H1 (cell line): ENCODE measurements around the gene USP10. TPM values are rescaled to one million over a fixed set of nuclear protein-coding genes. Genes with fewer than 3 reads are reported as not detected.

Source experiments
- CTCF ChIA-PET: fragments of 300-600 bp; sonication (Branson Sonifier 250); formaldehyde crosslinking; loops from one replicate; lab custom pipeline; 2021; ENCODE audit not compliant: partially characterized antibody; lab: Charles Lee
- POLR2A ChIA-PET: fragments of 300-600 bp; sonication (Branson Sonifier 250); formaldehyde crosslinking; loops from one replicate; lab custom pipeline; 2021; ENCODE audit warnings: inconsistent platforms; ENCODE audit not compliant: partially characterized antibody; lab: Charles Lee
- DNase-seq, 2 experiments: peaks; one replicate each; pipeline versions ENCODE4 v3.0.0 to v3.0.0-alpha.2; 2010 to 2022; ENCODE audit warnings: low spot score in 2 of 2, low read depth in 1 of 2, mixed read lengths in 1 of 2
- FAIRE-seq: peaks from 2 replicates; lab custom pipeline; 2011; peaks lifted over from hg19 to GRCh38; lab: Jason Lieb, UNC
- H2AFZ ChIP-seq: 2 replicates; pipeline ENCODE4 v1.8.1; 2012; ENCODE audit warnings: low read length, inconsistent platforms
- H2AK5ac ChIP-seq: 2 replicates; pipeline ENCODE4 v1.6.1; 2013; ENCODE audit warnings: low read depth, low read length
- H2BK120ac ChIP-seq: replicated peaks from 2 replicates; pipeline ENCODE3; 2013; ENCODE audit warnings: low read depth, low read length, inconsistent platforms
- H2BK12ac ChIP-seq: 2 replicates; pipeline ENCODE4 v1.6.1; 2013; ENCODE audit warnings: low read depth, low read length
- H2BK15ac ChIP-seq: 2 replicates; pipeline ENCODE4 v1.6.1; 2013; ENCODE audit warnings: low read length
- H2BK20ac ChIP-seq: 2 replicates; pipeline ENCODE4 v1.6.1; 2013; ENCODE audit warnings: low read length
- H2BK5ac ChIP-seq: 2 replicates; pipeline ENCODE4 v1.6.1; 2013; ENCODE audit warnings: low read depth, low read length
- H3K14ac ChIP-seq: 2 replicates; pipeline ENCODE4 v1.6.1; 2013; ENCODE audit warnings: inconsistent platforms; ENCODE audit not compliant: insufficient read length
- H3K18ac ChIP-seq: 2 replicates; pipeline ENCODE4 v1.6.1; 2013; ENCODE audit warnings: low read length; ENCODE audit errors: extremely low read depth
- H3K23ac ChIP-seq: 2 replicates; pipeline ENCODE4 v1.6.1; 2013; ENCODE audit warnings: inconsistent platforms; ENCODE audit not compliant: insufficient read length
- H3K23me2 ChIP-seq: 2 replicates; pipeline ENCODE4 v1.6.1; 2013; ENCODE audit warnings: low read depth, low read length
- H3K27ac ChIP-seq: 2 replicates; pipeline ENCODE4 v1.6.1; 2011; ENCODE audit warnings: low read depth, low read length, inconsistent platforms
- H3K27me3 ChIP-seq, 4 experiments: replicated peaks in 1 of 4; 1 replicate in 1 of 4; 2 replicates in 3 of 4; pipeline versions ENCODE4 v1.6.1 to v1.8.1; 2011 to 2013; ENCODE audit warnings: low read length in 3 of 4, mild to moderate bottlenecking in 3 of 4, inconsistent platforms in 2 of 4, mixed read lengths in 2 of 4, moderate library complexity in 1 of 4; ENCODE audit not compliant: control insufficient read depth in 3 of 4, insufficient read depth in 3 of 4; ENCODE audit errors: extremely low read depth in 1 of 4
- H3K36me3 ChIP-seq, 4 experiments: 2 replicates each; pipeline versions ENCODE4 v1.6.1 to v1.8.1; 2011 to 2013; ENCODE audit warnings: mild to moderate bottlenecking in 4 of 4, low read length in 3 of 4, moderate library complexity in 2 of 4, control low read depth in 1 of 4, inconsistent platforms in 1 of 4; ENCODE audit not compliant: insufficient read depth in 4 of 4, control insufficient read depth in 2 of 4
- H3K4ac ChIP-seq: replicated peaks from 2 replicates; pipeline ENCODE3; 2013; ENCODE audit warnings: low read length, low read depth, mixed read lengths, inconsistent platforms; ENCODE audit not compliant: insufficient read length
- H3K4me1 ChIP-seq, 4 experiments: replicated peaks in 1 of 4; 1 replicate in 1 of 4; 2 replicates in 3 of 4; pipeline versions ENCODE4 v1.6.1 to v1.8.1; 2011 to 2013; ENCODE audit warnings: low read length in 3 of 4, inconsistent platforms in 2 of 4, mixed read lengths in 1 of 4; ENCODE audit not compliant: insufficient read depth in 4 of 4, control insufficient read depth in 3 of 4
- H3K4me2 ChIP-seq, 2 experiments: 2 replicates each; pipeline versions ENCODE4 v1.6.1 to v1.8.1; 2011 to 2013; ENCODE audit warnings: low read depth in 2 of 2, low read length in 2 of 2, control low read depth in 1 of 2, inconsistent platforms in 1 of 2, mild to moderate bottlenecking in 1 of 2; ENCODE audit not compliant: insufficient read depth in 1 of 2
- H3K4me3 ChIP-seq, 4 experiments: fragments of 200-600, 300-600 bp in 1 of 4; sonication (generic), shearing (Covaris generic), sonication (Bioruptor Twin) in 1 of 4; 2 replicates each; pipeline versions ENCODE4 v1.5.1 to v1.8.1; 2011 to 2016; ENCODE audit warnings: low read length in 4 of 4, low read depth in 3 of 4, control low read depth in 2 of 4, inconsistent platforms in 2 of 4, mild to moderate bottlenecking in 2 of 4, mixed read lengths in 1 of 4, moderate library complexity in 1 of 4; ENCODE audit not compliant: insufficient read depth in 2 of 4; ENCODE audit errors: extremely low read depth in 1 of 4
- H3K56ac ChIP-seq: replicated peaks from 2 replicates; pipeline ENCODE3; 2013; ENCODE audit warnings: low read depth, mild to moderate bottlenecking, mixed read lengths, low read length, inconsistent platforms; ENCODE audit not compliant: insufficient read length
- H3K79me1 ChIP-seq: 2 replicates; pipeline ENCODE4 v1.6.1; 2013; ENCODE audit warnings: low read depth, low read length, control low read depth
- H3K79me2 ChIP-seq, 2 experiments: 2 replicates each; pipeline versions ENCODE4 v1.6.1 to v1.8.1; 2012 to 2013; ENCODE audit warnings: low read length in 2 of 2, mild to moderate bottlenecking in 2 of 2, inconsistent platforms in 1 of 2; ENCODE audit not compliant: insufficient read depth in 2 of 2, control insufficient read depth in 1 of 2
- H3K9ac ChIP-seq, 4 experiments: replicated peaks in 1 of 4; 1 replicate in 1 of 4; 2 replicates in 3 of 4; pipeline versions ENCODE4 v1.6.1 to v1.8.1; 2011 to 2013; ENCODE audit warnings: low read depth in 3 of 4, low read length in 3 of 4, control low read depth in 2 of 4, mild to moderate bottlenecking in 2 of 4, moderate library complexity in 2 of 4, inconsistent platforms in 1 of 4; ENCODE audit errors: extremely low read depth in 1 of 4
- H3K9me3 ChIP-seq, 2 experiments: 2 replicates each; pipeline versions ENCODE4 v1.6.1 to v1.8.1; 2012 to 2013; ENCODE audit warnings: mild to moderate bottlenecking in 2 of 2, moderate library complexity in 2 of 2, control low read depth in 1 of 2, inconsistent platforms in 1 of 2, low read depth in 1 of 2, low read length in 1 of 2, mixed read lengths in 1 of 2; ENCODE audit not compliant: insufficient read depth in 2 of 2
- H4K20me1 ChIP-seq, 2 experiments: replicated peaks in 1 of 2; 2 replicates each; pipeline versions ENCODE3 to v1.8.1; 2011 to 2013; ENCODE audit warnings: inconsistent platforms in 2 of 2, low read length in 2 of 2, mild to moderate bottlenecking in 1 of 2; ENCODE audit not compliant: insufficient read depth in 2 of 2, control insufficient read depth in 1 of 2
- H4K5ac ChIP-seq: 2 replicates; pipeline ENCODE4 v1.6.1; 2013; ENCODE audit warnings: low read length, low read depth, mixed read lengths, inconsistent platforms; ENCODE audit not compliant: insufficient read length
- H4K8ac ChIP-seq: 2 replicates; pipeline ENCODE4 v1.8.0; 2013; ENCODE audit warnings: mild to moderate bottlenecking, moderate library complexity, low read length, inconsistent platforms; ENCODE audit not compliant: insufficient read depth; ENCODE audit errors: extremely low read depth
- H4K91ac ChIP-seq: replicated peaks from 2 replicates; pipeline ENCODE3; 2013; ENCODE audit warnings: low read length, mixed read lengths, inconsistent platforms; ENCODE audit not compliant: insufficient read length
- BCL11A ChIP-seq, 2 experiments: IDR thresholded peaks; one replicate each; pipeline ENCODE4 v1.6.1; 2011; ENCODE audit warnings: low read depth in 2 of 2, low read length in 2 of 2, mild to moderate bottlenecking in 2 of 2
- BRCA1 ChIP-seq: IDR thresholded peaks from 2 replicates; pipeline ENCODE4 v1.6.1; 2012; ENCODE audit warnings: low read depth, low read length, improper control_type of control experiment
- EGR1 ChIP-seq: IDR thresholded peaks from 2 replicates; pipeline ENCODE4 v1.6.1; 2011; ENCODE audit warnings: low read depth, low read length, borderline replicate concordance
- HDAC6 ChIP-seq: IDR thresholded peaks from one replicate; pipeline ENCODE4 v1.7.1; 2012; ENCODE audit warnings: low read depth, mild to moderate bottlenecking, inconsistent platforms, low read length, moderate library complexity
- NANOG ChIP-seq: IDR thresholded peaks from 2 replicates; pipeline ENCODE4 v1.6.1; 2011; ENCODE audit warnings: low read length, low read depth, mild to moderate bottlenecking, inconsistent platforms; ENCODE audit not compliant: insufficient read depth, poor library complexity, severe bottlenecking
- POLR2AphosphoS5 ChIP-seq: IDR thresholded peaks from 2 replicates; pipeline ENCODE4 v1.6.1; 2011; ENCODE audit warnings: low read depth, low read length
- RFX5 ChIP-seq: IDR thresholded peaks from 2 replicates; pipeline ENCODE4 v1.6.1; 2011; ENCODE audit warnings: low read depth, low read length, improper control_type of control experiment, borderline replicate concordance
- SP1 ChIP-seq: IDR thresholded peaks from 2 replicates; pipeline ENCODE4 v1.6.1; 2011; ENCODE audit warnings: low read depth, low read length
- SP2 ChIP-seq: IDR thresholded peaks from 2 replicates; pipeline ENCODE4 v1.6.1; 2012; ENCODE audit warnings: mild to moderate bottlenecking, low read length, inconsistent platforms
- SP4 ChIP-seq: IDR thresholded peaks from 2 replicates; pipeline ENCODE4 v1.6.1; 2012; ENCODE audit warnings: low read length, inconsistent platforms
- SRF ChIP-seq: IDR thresholded peaks from 2 replicates; pipeline ENCODE4 v1.6.1; 2011; ENCODE audit warnings: mild to moderate bottlenecking, low read depth, low read length, moderate library complexity
- TEAD4 ChIP-seq: IDR thresholded peaks from 2 replicates; pipeline ENCODE4 v1.6.1; 2012; ENCODE audit warnings: low read depth, low read length, inconsistent platforms, mixed read lengths
- ZNF274 ChIP-seq: IDR thresholded peaks from 2 replicates; pipeline ENCODE4 v1.7.0; 2012; ENCODE audit warnings: low read length, borderline replicate concordance; ENCODE audit errors: extremely low read depth
- WGBS, 2 experiments: shearing (Covaris generic) in 1 of 2; methylation state at CpG; one replicate each; pipeline versions ENCODE4 v1.1.6 to v1.1.7; 2013 to 2015; ENCODE audit warnings: low lambda C conversion rate in 2 of 2, mixed read lengths in 2 of 2, inconsistent platforms in 1 of 2, low coverage in 1 of 2, missing lambda C conversion rate in 1 of 2; ENCODE audit not compliant: insufficient replicate concordance in 2 of 2, insufficient coverage in 1 of 2, insufficient read length in 1 of 2; ENCODE audit errors: extremely low coverage in 1 of 2, missing lambda C conversion rate in 1 of 2; 5-methylcytosine and 5-hydroxymethylcytosine counted together
- polyA plus RNA-seq, 7 experiments: library from polyadenylated mRNA; depleted of rRNA in 3 of 7; stranded (reverse) in 5 of 7; unstranded in 2 of 7; fragments of >200 nt in 5 of 7; fragments of 200-250 nt in 2 of 7; gene quantifications; 1 replicate in 5 of 7; 2 replicates in 1 of 7; 4 replicates in 1 of 7; pipeline versions ENCODE4 v1.2.1 to v1.2.3, GENCODE V29; 2011 to 2013; ENCODE audit warnings: missing spikeins in 2 of 7, mixed read lengths in 2 of 7
- total RNA-seq: library from RNA; stranded (reverse); fragmentation: NEBNext Ultra II Directional; extraction: Animal tissue kit (Norgen Biotek cat#: 25700); gene quantifications from 2 replicates; pipeline ENCODE4 v1.2.1, GENCODE V29; 2021
- TF ChIP-seq, protein P1 (sequence below): IDR thresholded peaks from 2 replicates; pipeline ENCODE4 v1.6.1; 2012; ENCODE audit warnings: inconsistent platforms

USP10 gene
- total and polyA plus RNA-seq, 2 of the 8 experiments (the other 6 are each of a cell fraction or from before 2014, with no cell fraction given), result 171 to 195 TPM

DNA sequence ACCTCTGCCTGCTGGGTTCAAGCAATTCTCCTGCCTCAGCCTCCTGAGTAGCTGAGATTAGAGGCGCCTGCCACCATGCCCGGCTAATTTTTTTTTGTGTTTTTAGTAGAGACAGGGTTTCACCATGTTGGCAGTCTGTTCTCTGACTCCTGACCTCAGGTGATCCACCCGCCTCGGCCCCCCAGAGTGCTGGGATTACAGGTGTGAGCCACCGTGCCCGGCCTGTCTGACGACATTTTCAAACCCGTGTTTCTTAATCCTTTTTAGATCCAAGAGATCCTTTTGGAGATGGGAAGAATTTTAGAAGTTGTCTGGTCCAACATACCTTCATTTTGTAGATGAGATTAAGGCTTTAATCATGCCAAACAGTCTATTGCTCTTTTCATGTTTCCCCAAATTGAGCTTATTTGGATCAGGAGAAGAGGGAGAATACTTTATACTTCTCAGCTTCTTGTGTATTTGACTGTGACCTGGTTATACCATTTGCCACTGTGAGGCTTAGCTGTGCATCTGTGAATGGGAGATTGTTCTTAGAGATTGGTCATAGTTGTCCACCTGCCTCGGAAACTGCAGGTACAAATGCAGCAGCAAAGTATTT is 25.8 kb downstream of the USP10 start:
- peaks cover 5 to 20% (median 15%) of the 10 kb centered on the region in 4 experiments; a peak in 5 of 7 replicates for H3K4me1 ChIP-seq
- WGBS, 2 experiments, result 24% methylated on average over 9 of the region's 9 CpGs; no CpG with 5 or more reads in 1 of the 2 experiments
- H2BK20ac ChIP-seq, result no peak overlapping the region
- H3K9me3 ChIP-seq, result no peaks in the 10 kb centered on the region
- CTCF ChIA-PET, result interaction anchor here (0.6 to 9.0 kb wide), 49 partner anchors 12 to 492 kb away, joined by 3 to 120 read pairs (median 5); partner anchors contain the start of gene KLHL36
- no peak overlapping the region for H2BK12ac ChIP-seq
- no peak overlapping the region for H4K5ac ChIP-seq
- H2AFZ ChIP-seq, result no peak overlapping the region
- H3K27me3 ChIP-seq, result no peaks in the 10 kb centered on the region
- no peak overlapping the region for H2AK5ac ChIP-seq
- no peak for FAIRE-seq
- no peak overlapping the region for H4K8ac ChIP-seq
- H4K20me1 ChIP-seq, result peaks cover 32 to 35% of the 10 kb centered on the region in 2 experiments
- no peak overlapping the region for H3K14ac ChIP-seq
- H3K27ac ChIP-seq, result no peak overlapping the region
- no peak overlapping the region for H2BK15ac ChIP-seq
- H3K9ac ChIP-seq, result no peak overlapping the region
- no peak overlapping the region for H3K18ac ChIP-seq
- no peak overlapping the region for H4K91ac ChIP-seq
- no peaks in the 10 kb centered on the region for H3K23me2 ChIP-seq
- H3K36me3 ChIP-seq, result no peaks in the 10 kb centered on the region
- no peak overlapping the region for H3K23ac ChIP-seq
- peak overlapping the region in 1 of 4 experiments; percentile 37; a peak in 1 of 8 replicates for H3K4me3 ChIP-seq
- H2BK5ac ChIP-seq, result no peak overlapping the region
- no peaks in the 10 kb centered on the region; the same call in 1 of the 2 replicates for H3K79me1 ChIP-seq
- POLR2A ChIA-PET, result interaction anchor here (0.6 to 3.3 kb wide), 9 partner anchors 10 to 221 kb away, joined by 3 to 13 read pairs (median 3); no protein-coding TSS in a partner anchor
- no peak overlapping the region for H3K4ac ChIP-seq
- no peak overlapping the region for H3K56ac ChIP-seq
- H3K4me2 ChIP-seq, result peak overlapping the region; percentile 1 to 43; a peak in 3 of 4 replicates
- H2BK120ac ChIP-seq, result no peak overlapping the region
- H3K79me2 ChIP-seq, result peaks cover 9 to 98% of the 10 kb centered on the region in 2 experiments
- DNase-seq, result no peak
- TF ChIP-seq SP1 (no peak), RFX5 (no peak), ZNF274 (no peak), SRF (no peak), SP4 (no peak), BRCA1 (no peak), EGR1 (no peak), SP2 (no peak), BCL11A (IDR thresholded peaks at IDR 0.05; ENCODE audit: low read depth in 2 of 2, low read length in 2 of 2) (no peak), HDAC6 (no peak), POLR2AphosphoS5 (no peak), NANOG (no peak), TEAD4 (no peak)
- TF ChIP-seq, protein P1, sequence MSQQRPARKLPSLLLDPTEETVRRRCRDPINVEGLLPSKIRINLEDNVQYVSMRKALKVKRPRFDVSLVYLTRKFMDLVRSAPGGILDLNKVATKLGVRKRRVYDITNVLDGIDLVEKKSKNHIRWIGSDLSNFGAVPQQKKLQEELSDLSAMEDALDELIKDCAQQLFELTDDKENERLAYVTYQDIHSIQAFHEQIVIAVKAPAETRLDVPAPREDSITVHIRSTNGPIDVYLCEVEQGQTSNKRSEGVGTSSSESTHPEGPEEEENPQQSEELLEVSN, result no peak
